Measurements from ENCODE around the gene TXNL4A.
A peak's percentile ranks its signal among the peaks of the same experiment; 100 is the strongest.
"Not testable (repeated sequence)": the region's sequence is repeated elsewhere in the genome, so short reads cannot be mapped to it uniquely, and the experiment has no call there.

The TXNL4A gene

DNA sequence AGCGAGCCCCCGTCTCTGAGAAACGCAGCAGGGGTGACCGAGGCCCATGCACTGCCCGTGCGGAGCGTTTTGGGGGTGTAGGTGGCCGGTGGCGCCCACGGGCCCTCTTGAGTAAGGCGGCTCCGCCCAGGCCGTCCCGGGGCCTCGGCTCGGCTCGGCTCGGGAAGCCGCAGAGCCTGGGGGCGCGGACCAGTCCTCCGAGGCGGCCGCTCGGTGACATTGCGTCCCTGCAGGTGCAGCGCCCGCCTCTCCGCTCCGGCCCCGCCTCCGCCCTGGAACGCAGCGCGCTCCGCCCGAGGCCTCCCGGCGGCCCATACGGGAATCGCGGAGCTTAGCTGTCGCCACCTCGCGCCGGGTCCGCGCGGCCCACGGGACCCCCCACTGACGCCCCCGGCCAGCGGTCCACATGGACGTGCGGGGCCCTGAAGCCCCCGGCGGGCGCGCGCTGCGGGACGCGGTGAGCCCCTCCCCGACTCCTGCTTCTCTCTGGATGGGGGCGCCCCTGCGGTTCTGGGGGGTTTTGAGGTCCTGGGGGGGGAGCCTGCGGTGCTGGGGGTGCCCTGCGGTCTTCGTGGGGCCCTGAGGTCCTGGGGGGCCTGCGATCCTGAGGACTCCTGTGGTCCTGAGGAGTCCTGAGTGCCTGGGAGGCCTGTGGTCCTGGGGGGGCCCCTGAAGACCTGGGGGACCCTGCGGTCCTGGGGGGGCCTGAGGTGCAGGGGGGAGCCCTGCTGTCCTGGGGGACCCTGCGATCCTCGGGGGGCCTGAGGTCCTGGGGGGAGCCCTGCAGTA lies 23.8 kb downstream of the TXNL4A start, which contains the start of gene HSBP1L1:
Gene HSBP1L1 (plus strand): TSS at position 314 of the 789 bp plus-strand sequence. CDS start 93 bp downstream, at position 407.
- DNase-seq (ENCODE audit: insufficient read length, low spot score): no peak
- no peak for FAIRE-seq
- TF ChIP-seq, protein P1, sequence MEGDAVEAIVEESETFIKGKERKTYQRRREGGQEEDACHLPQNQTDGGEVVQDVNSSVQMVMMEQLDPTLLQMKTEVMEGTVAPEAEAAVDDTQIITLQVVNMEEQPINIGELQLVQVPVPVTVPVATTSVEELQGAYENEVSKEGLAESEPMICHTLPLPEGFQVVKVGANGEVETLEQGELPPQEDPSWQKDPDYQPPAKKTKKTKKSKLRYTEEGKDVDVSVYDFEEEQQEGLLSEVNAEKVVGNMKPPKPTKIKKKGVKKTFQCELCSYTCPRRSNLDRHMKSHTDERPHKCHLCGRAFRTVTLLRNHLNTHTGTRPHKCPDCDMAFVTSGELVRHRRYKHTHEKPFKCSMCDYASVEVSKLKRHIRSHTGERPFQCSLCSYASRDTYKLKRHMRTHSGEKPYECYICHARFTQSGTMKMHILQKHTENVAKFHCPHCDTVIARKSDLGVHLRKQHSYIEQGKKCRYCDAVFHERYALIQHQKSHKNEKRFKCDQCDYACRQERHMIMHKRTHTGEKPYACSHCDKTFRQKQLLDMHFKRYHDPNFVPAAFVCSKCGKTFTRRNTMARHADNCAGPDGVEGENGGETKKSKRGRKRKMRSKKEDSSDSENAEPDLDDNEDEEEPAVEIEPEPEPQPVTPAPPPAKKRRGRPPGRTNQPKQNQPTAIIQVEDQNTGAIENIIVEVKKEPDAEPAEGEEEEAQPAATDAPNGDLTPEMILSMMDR (IDR thresholded peaks at IDR 0.05; ENCODE audit: insufficient read depth, missing control alignments): peak; percentile 7

- FAIRE-seq: no peak
- TF ChIP-seq, protein P1 (IDR thresholded peaks at IDR 0.05; ENCODE audit: insufficient read depth, missing control alignments): no peak
Observed at GRCh38 chr18:79963658-79964329, 24.6 kb downstream of the TXNL4A start.

GRCh38 chr18:79962835-79963657 lies 25.3 kb downstream of the TXNL4A start:
- DNase-seq (ENCODE audit: insufficient read length, low spot score) (no peak), FAIRE-seq (peak; percentile 94)
- TF ChIP-seq, protein P1 (IDR thresholded peaks at IDR 0.05; ENCODE audit: insufficient read depth, missing control alignments): no peak

More at GRCh38 chr18:79963658-79964329, 24.6 kb downstream of the TXNL4A start:
- no peak for DNase-seq (ENCODE audit: insufficient read length, low spot score)

- FAIRE-seq: no peak
- TF ChIP-seq, protein P1 (IDR thresholded peaks at IDR 0.05; ENCODE audit: insufficient read depth, missing control alignments): no peak
Observed at GRCh38 chr18:79962311-79962710, 26.1 kb downstream of the TXNL4A start.

DNA sequence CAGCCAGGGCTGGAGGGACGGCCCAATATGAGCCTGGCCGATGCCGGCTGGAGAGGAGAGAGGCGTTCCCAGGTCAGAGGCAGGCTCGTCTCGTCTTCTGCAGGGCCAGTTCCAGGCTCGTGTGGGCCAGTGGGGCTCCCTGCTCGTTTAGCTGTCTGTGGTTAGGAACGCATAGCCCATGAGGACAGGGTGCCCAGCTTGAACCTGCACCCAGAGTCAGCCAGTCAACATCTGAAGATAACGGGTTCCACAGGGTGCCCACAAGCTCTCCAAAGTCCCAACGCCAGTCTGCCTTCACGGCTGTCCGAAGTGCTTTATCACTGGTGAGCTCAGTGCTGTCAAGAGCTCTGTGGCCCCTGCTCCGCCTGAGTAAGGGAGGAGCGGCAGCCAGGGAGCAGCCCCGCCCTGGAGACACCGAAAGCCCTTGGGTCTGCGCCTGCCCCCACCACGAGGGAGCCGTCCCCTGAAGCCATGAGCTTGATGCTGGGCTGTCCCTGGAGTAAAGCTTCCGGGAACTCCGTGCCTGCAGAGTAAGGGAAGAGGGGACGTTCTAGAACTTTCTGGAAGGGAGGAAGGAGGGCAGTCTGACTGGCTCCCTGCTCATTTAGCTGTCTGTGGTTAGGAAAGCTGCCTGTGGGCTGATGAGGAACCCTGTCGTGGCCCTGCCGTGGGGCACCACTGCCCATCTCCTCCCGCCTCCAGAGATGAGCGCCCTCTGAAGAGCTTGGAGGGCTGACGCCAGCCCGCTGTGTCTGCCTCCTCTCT lies 26.7 kb downstream of the TXNL4A start:
- TF ChIP-seq, protein P1 (IDR thresholded peaks at IDR 0.05; ENCODE audit: insufficient read depth, missing control alignments): no peak
- DNase-seq (ENCODE audit: insufficient read length, low spot score) (no peak), FAIRE-seq (no peak)

More at GRCh38 chr18:79962311-79962710, 26.1 kb downstream of the TXNL4A start:
- no peak for DNase-seq (ENCODE audit: insufficient read length, low spot score)

DNA sequence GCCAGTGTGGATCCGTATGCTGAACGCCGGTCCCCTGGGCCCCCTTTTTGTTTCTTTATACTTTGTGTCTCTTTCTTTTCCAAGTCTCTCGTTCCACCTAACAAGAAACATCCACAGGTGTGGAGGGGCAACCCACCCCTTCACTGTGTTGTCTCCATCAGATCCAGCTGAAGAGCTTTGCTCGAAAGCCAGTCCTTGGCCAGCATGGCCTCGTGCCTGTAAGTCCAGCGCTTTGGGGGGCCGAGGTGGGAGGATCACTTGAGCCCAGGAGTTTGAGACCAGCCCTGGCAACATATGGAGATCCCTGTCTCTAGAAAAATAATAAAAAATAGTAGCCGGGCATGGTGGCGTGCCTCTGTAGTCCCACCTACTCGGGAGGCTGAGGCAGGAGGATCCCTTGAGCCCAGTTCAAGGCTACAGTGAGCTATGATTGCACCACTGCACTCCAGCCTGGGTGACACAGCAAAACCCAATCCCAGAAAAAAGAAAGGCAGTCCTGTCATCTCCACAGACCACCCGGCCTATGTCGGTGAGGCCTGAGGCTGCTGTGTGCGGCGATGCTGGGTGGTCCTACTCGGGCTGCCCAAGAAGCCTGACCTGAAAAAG lies 27.3 kb downstream of the TXNL4A start:
- no peak for DNase-seq (ENCODE audit: insufficient read length, low spot score)
- FAIRE-seq: no peak
- TF ChIP-seq, protein P1 (IDR thresholded peaks at IDR 0.05; ENCODE audit: insufficient read depth, missing control alignments): no peak

DNA sequence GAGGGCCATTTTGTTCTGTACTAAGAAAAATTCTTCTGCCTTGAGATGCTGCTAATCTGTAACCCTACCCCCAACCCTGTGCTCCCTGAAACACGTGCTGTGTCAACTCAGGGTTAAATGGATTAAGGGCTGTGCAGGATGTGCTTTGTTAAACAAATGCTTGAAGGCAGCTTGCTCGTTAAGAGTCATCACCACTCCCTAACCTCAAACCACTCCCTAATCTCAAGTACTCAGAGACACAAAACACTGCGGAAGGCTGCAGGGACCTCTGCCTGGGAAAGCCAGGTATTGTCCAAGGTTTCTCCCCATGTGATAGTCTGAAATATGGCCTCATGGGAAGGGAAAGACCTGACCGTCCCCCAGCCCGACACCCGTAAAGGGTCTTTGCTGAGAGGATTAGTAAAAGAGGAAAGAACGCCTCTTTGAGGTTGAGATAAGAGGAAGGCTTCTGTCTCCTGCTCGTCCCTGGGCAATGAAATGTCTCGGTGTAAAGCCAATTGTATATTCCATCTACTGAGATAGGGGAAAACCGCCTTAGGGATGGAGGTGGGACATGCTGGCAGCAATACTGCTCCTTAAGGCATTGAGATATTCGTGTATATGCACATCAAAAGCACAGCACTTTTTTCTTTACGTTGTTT lies 28.1 kb downstream of the TXNL4A start:
- DNase-seq (ENCODE audit: insufficient read length, low spot score): not testable (repeated sequence)
- FAIRE-seq: peak; percentile 99
